Calu3 (cell line): ENCODE measurements around the gene CPAMD8. TPM values are rescaled to one million over a fixed set of nuclear protein-coding genes. Genes with fewer than 3 reads are reported as not detected.

Experiments
- BruUV-seq: library from RNA; stranded (reverse); fragments of 400-500 nt; replicated peaks from 2 replicates; lab custom pipeline; 2021; lab: Mats Ljungman, UMichigan
- CTCF ChIA-PET: fragments of 300-600 bp; sonication (Branson Sonifier 250); formaldehyde crosslinking; loops from one replicate; lab custom pipeline; 2022; ENCODE audit warnings: antibody characterized with exemption; lab: Charles Lee
- DNase-seq: peaks from one replicate; pipeline ENCODE4 v3.0.0; 2022
- H3K27ac Mint-ChIP-seq: one replicate; pipeline ENCODE4 v1.8.0; 2022; ENCODE audit warnings: mixed read lengths; ENCODE audit not compliant: unreplicated experiment
- H3K27me3 Mint-ChIP-seq: one replicate; pipeline ENCODE4 v1.8.0; 2022; ENCODE audit warnings: mixed read lengths; ENCODE audit not compliant: unreplicated experiment
- H3K36me3 Mint-ChIP-seq: one replicate; pipeline ENCODE4 v1.8.0; 2022; ENCODE audit warnings: mild to moderate bottlenecking, moderate library complexity, mixed read lengths; ENCODE audit not compliant: insufficient read depth, unreplicated experiment
- H3K4me1 Mint-ChIP-seq: one replicate; pipeline ENCODE4 v1.8.0; 2022; ENCODE audit warnings: mild to moderate bottlenecking, low read depth, mixed read lengths; ENCODE audit not compliant: unreplicated experiment
- H3K4me3 Mint-ChIP-seq: one replicate; pipeline ENCODE4 v1.8.0; 2022; ENCODE audit warnings: mild to moderate bottlenecking, low read depth, moderate library complexity, mixed read lengths; ENCODE audit not compliant: unreplicated experiment
- H3K9me3 Mint-ChIP-seq: one replicate; pipeline ENCODE4 v1.8.0; 2022; ENCODE audit warnings: low read depth, mixed read lengths; ENCODE audit not compliant: unreplicated experiment
- CTCF ChIP-seq: fragments of 200-600 bp; IDR thresholded peaks from one replicate; pipeline ENCODE4 v1.8.0; 2022; ENCODE audit warnings: antibody characterized with exemption; ENCODE audit not compliant: unreplicated experiment
- intact Hi-C: fragments of 100-400 bp; cut with micrococcal nuclease; formaldehyde crosslinking; loops from one replicate; pipeline ENCODE4 v1.10.0; 2022; ENCODE audit not compliant: unreplicated experiment
- total RNA-seq: library from RNA; stranded (reverse); gene quantifications from 2 replicates; pipeline ENCODE4 v1.2.3, GENCODE V29; 2022

The CPAMD8 gene
- total RNA-seq, 1 experiment from 2014 or later, result 5.8 TPM

GRCh38 chr19:17043744-17044143, 17.1 kb upstream of the CPAMD8 start:
- no TSS peak for BruUV-seq
- intact Hi-C loops, result no loop called here
- no peak overlapping the region for H3K4me3 Mint-ChIP-seq
- H3K36me3 Mint-ChIP-seq, result no peaks in the 10 kb centered on the region
- peaks cover 25% of the 10 kb centered on the region for H3K27me3 Mint-ChIP-seq
- peaks cover 4% of the 10 kb centered on the region for H3K9me3 Mint-ChIP-seq
- DNase-seq, result no peak
- TF ChIP-seq CTCF, result no peak
- CTCF ChIA-PET, result no interaction called here
- no peak overlapping the region for H3K27ac Mint-ChIP-seq
- H3K4me1 Mint-ChIP-seq, result peaks cover 7% of the 10 kb centered on the region

- Mint-ChIP-seq H3K4me3 (peak overlapping the region; percentile 22), H3K27ac (no peak overlapping the region), H3K4me1 (peaks cover 7% of the 10 kb centered on the region), H3K36me3 (no peaks in the 10 kb centered on the region), H3K27me3 (peaks cover 42% of the 10 kb centered on the region), H3K9me3 (peaks cover 4% of the 10 kb centered on the region)
- DNase-seq, result no peak
- BruUV-seq, result no TSS peak
- intact Hi-C loops, result no loop called here
- CTCF ChIA-PET, result interaction anchor here (0.6 kb wide), 1 partner anchor 206 kb away, joined by 3 read pairs; no protein-coding TSS in a partner anchor
- no peak for TF ChIP-seq CTCF
Measured at GRCh38 chr19:17041976-17042375, 15.4 kb upstream of the CPAMD8 start.

- Mint-ChIP-seq H3K27ac (no peak overlapping the region), H3K36me3 (no peaks in the 10 kb centered on the region), H3K4me3 (no peak overlapping the region), H3K9me3 (peaks cover 4% of the 10 kb centered on the region), H3K27me3 (peaks cover 51% of the 10 kb centered on the region), H3K4me1 (peaks cover 7% of the 10 kb centered on the region)
- BruUV-seq, result no TSS peak
- no peak for TF ChIP-seq CTCF
- no peak for DNase-seq
- CTCF ChIA-PET, result no interaction called here
- intact Hi-C loops, result no loop called here
Measured at GRCh38 chr19:17037966-17038500, 11.4 kb upstream of the CPAMD8 start.

GRCh38 chr19:17037184-17037583, 10.6 kb upstream of the CPAMD8 start:
- H3K4me3 Mint-ChIP-seq, result no peak overlapping the region

More at GRCh38 chr19:17037184-17037583, 10.6 kb upstream of the CPAMD8 start:
- BruUV-seq, result no TSS peak
- peaks cover 4% of the 10 kb centered on the region for H3K9me3 Mint-ChIP-seq
- peaks cover 59% of the 10 kb centered on the region for H3K27me3 Mint-ChIP-seq
- intact Hi-C loops, result no loop called here
- no peak for TF ChIP-seq CTCF
- CTCF ChIA-PET, result no interaction called here
- no peaks in the 10 kb centered on the region for H3K36me3 Mint-ChIP-seq
- DNase-seq, result no peak
- H3K4me1 Mint-ChIP-seq, result peaks cover 7% of the 10 kb centered on the region
- H3K27ac Mint-ChIP-seq, result no peak overlapping the region
